ENCODE measurements around the gene SELENOP.

SELENOP gene

GRCh38 chr5:42840269-42840668 is 28.6 kb upstream of the SELENOP start:
- H3K9me2 ChIP-seq (replicated peaks; ENCODE audit: insufficient read depth, low read length) = no peaks in the 10 kb centered on the region
- no peak for TF ChIP-seq CTCF (IDR thresholded peaks at IDR 0.05; ENCODE audit: insufficient read depth, low read length, poor library complexity, severe bottlenecking)
- no peak for TF ChIP-seq EZH2phosphoT487 (conservative IDR thresholded peaks at IDR 0.05; ENCODE audit: low read length)
- no peaks in the 10 kb centered on the region for H3F3A ChIP-seq (ENCODE audit: insufficient read depth)
- no peak overlapping the region for H3K9ac ChIP-seq (ENCODE audit: low read length)
- no peaks in the 10 kb centered on the region for H3K9me3 ChIP-seq (ENCODE audit: insufficient read depth, low read length)
- no peaks in the 10 kb centered on the region for H3K27me3 ChIP-seq (ENCODE audit: low read length)
- no peaks in the 10 kb centered on the region for H3K36me3 ChIP-seq (ENCODE audit: low read length)
- H3K27ac ChIP-seq (ENCODE audit: low read depth, low read length) = no peak overlapping the region
- no peaks in the 10 kb centered on the region for H3K79me2 ChIP-seq (ENCODE audit: insufficient read depth, low read length)
- no peak overlapping the region for H3K4me2 ChIP-seq (ENCODE audit: low read depth, low read length, poor library complexity, severe bottlenecking)
- H3K4me3 ChIP-seq (ENCODE audit: insufficient read depth, low read length, poor library complexity, severe bottlenecking) = no peak overlapping the region
- H4K20me1 ChIP-seq (ENCODE audit: low read depth, low read length) = no peaks in the 10 kb centered on the region
- H2AFZ ChIP-seq (ENCODE audit: low read depth, low read length, severe bottlenecking) = no peak overlapping the region

- no peaks in the 10 kb centered on the region for H3K9me2 ChIP-seq (replicated peaks; ENCODE audit: insufficient read depth, low read length)
- no peak overlapping the region for H3K9ac ChIP-seq (ENCODE audit: low read length)
- H3F3A ChIP-seq (ENCODE audit: insufficient read depth) = no peaks in the 10 kb centered on the region
- no peak overlapping the region for H3K4me3 ChIP-seq (ENCODE audit: insufficient read depth, low read length, poor library complexity, severe bottlenecking)
- H3K27ac ChIP-seq (ENCODE audit: low read depth, low read length) = no peak overlapping the region
- H3K27me3 ChIP-seq (ENCODE audit: low read length) = no peaks in the 10 kb centered on the region
- H3K4me2 ChIP-seq (ENCODE audit: low read depth, low read length, poor library complexity, severe bottlenecking) = no peak overlapping the region
- no peaks in the 10 kb centered on the region for H4K20me1 ChIP-seq (ENCODE audit: low read depth, low read length)
- TF ChIP-seq CTCF (IDR thresholded peaks at IDR 0.05; ENCODE audit: insufficient read depth, low read length, poor library complexity, severe bottlenecking) (no peak), EZH2phosphoT487 (conservative IDR thresholded peaks at IDR 0.05; ENCODE audit: low read length) (no peak)
- H3K36me3 ChIP-seq (ENCODE audit: low read length) = no peaks in the 10 kb centered on the region
- no peaks in the 10 kb centered on the region for H3K79me2 ChIP-seq (ENCODE audit: insufficient read depth, low read length)
- no peaks in the 10 kb centered on the region for H3K9me3 ChIP-seq (ENCODE audit: insufficient read depth, low read length)
- H2AFZ ChIP-seq (ENCODE audit: low read depth, low read length, severe bottlenecking) = no peak overlapping the region
These were observed 27.5 kb upstream of the SELENOP start for GRCh38 chr5:42839196-42839595.

GRCh38 chr5:42837601-42838000 is 25.9 kb upstream of the SELENOP start:
- H3K79me2 ChIP-seq (ENCODE audit: insufficient read depth, low read length) = no peaks in the 10 kb centered on the region
- H3K4me2 ChIP-seq (ENCODE audit: low read depth, low read length, poor library complexity, severe bottlenecking) = no peak overlapping the region
- H3K27ac ChIP-seq (ENCODE audit: low read depth, low read length) = no peak overlapping the region
- no peaks in the 10 kb centered on the region for H3K9me3 ChIP-seq (ENCODE audit: insufficient read depth, low read length)
- TF ChIP-seq CTCF (IDR thresholded peaks at IDR 0.05; ENCODE audit: insufficient read depth, low read length, poor library complexity, severe bottlenecking) (no peak), EZH2phosphoT487 (conservative IDR thresholded peaks at IDR 0.05; ENCODE audit: low read length) (no peak)
- no peaks in the 10 kb centered on the region for H4K20me1 ChIP-seq (ENCODE audit: low read depth, low read length)
- no peaks in the 10 kb centered on the region for H3K9me2 ChIP-seq (replicated peaks; ENCODE audit: insufficient read depth, low read length)
- H3K9ac ChIP-seq (ENCODE audit: low read length) = no peak overlapping the region
- H3F3A ChIP-seq (ENCODE audit: insufficient read depth) = no peaks in the 10 kb centered on the region
- no peaks in the 10 kb centered on the region for H3K36me3 ChIP-seq (ENCODE audit: low read length)
- no peaks in the 10 kb centered on the region for H3K27me3 ChIP-seq (ENCODE audit: low read length)
- no peak overlapping the region for H3K4me3 ChIP-seq (ENCODE audit: insufficient read depth, low read length, poor library complexity, severe bottlenecking)
- no peak overlapping the region for H2AFZ ChIP-seq (ENCODE audit: low read depth, low read length, severe bottlenecking)

Data from SU-DHL-6 (cell line).